GM04503 (cell line): Measurements from ENCODE around the gene PER3.

Experiments
- DNase-seq: peaks from one replicate; pipeline ENCODE4 v3.0.0-alpha.2; 2012; ENCODE audit warnings: low read depth

The PER3 gene

GRCh38 chr1:7838714-7839113, 54.6 kb downstream of the PER3 start:
- DNase-seq, result no peak

DNA sequence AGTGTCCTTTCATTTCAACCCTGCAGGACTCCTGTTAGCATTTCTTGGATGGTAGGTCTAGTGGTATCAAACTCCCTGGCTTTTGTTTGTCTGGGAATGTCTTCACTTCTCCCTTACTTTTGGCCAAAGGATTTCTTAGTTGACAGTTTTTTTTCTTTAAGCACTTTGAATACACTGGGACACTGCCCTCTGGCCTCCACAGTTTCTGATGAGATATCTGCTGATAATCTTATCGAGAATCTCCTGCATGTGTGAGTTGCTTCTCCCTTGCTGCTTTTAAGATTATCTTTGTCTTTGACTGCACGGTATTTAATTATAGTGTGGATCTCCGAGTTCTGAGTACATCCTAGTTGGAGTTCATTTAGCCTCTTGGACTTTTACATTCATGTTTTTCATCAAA, 55.4 kb downstream of the PER3 start:
- no peak for DNase-seq

DNA sequence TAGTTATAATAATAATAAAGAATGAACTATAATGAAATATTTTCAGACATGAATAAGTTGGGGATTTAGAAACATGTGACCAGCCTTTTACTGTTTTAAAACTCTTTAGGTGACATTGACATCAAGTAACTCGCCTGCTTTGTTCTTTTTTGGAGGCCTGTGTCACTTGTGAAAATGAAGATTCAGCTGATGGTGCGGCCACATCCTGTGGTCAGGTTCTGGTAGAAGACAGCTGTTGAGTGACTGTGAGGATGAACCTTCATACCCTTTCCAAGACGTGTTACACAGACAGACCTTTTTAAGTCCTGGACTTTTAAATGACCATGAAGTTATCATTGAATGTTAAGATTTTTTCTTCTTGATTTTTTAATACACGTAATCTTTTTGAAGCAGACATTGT, 58.4 kb downstream of the PER3 start:
- DNase-seq, result no peak

DNA sequence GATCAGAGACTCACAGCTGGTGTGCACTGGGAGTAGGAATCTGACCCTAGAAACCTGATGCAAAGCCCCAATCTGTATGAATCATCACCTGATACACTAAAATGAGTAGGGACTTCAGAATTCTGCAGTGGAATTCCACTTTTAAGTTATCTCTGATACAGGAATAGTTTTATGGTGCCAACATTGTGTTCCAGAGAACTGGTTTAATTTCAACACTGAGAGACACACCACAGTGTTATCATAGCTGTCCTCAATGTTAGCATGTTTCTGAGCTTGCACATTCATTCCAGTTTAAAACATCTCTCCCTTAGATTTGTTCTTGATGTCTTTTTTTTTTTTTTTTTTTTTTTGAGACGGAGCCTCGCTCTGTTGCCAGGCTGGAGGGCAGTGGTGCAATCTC, 61.7 kb downstream of the PER3 start:
- peak; percentile 30 for DNase-seq

- DNase-seq, result no peak
These were observed 62.6 kb downstream of the PER3 start for GRCh38 chr1:7846656-7847055.

- DNase-seq, result peak; percentile 77
These were observed 63.5 kb downstream of the PER3 start for GRCh38 chr1:7847599-7847998.

DNA sequence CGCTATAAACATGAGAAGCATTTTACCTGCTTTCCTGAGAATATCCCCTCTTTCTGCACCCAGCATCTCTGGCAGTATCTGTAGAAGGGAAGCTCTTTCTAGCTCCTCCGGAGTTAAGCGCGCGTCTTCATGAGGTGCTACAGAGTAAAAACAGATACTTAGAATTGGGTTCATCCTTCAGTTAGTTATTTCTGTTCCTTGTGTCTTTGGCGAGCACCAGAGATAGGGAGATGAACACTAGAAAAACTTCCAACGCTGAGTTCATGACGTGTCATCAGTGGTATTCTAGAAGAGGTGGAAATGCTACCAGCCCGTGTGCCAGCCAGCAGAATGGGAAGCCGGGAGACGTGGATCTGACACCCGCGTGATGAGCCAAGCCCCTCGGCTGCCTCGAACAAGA, 66.7 kb downstream of the PER3 start:
- no peak for DNase-seq

GRCh38 chr1:7852804-7853683, 69.0 kb downstream of the PER3 start, which contains the start of gene UTS2:
Gene UTS2 (minus strand): TSS chr1:7853065. CDS start chr1:7853003, 62 bp downstream.
- DNase-seq, result no peak

- DNase-seq, result no peak
These were observed 69.6 kb downstream of the PER3 start for GRCh38 chr1:7853684-7854026.

DNA sequence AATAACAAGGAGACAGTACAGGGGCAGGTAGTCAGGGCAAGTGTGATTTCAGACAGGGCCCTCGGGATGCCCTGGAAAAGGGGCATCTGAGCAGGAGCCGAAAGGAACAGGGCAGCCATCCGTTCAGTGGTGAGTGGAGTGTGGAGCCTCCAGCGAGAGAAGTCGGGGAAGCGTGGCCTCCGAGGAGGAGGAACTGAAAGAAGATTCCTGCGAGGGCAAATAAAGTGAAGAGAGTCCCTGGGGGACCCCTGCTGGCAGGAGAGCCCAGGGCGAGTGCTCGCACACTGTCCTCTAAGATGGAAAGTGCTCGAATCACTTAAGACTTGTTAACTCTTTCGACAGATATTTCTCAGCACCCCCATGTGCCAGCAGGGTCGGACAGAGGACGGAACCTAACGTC, 72.3 kb downstream of the PER3 start:
- DNase-seq, result no peak

- DNase-seq, result no peak
These were observed 72.9 kb downstream of the PER3 start for GRCh38 chr1:7857000-7857399.

DNA sequence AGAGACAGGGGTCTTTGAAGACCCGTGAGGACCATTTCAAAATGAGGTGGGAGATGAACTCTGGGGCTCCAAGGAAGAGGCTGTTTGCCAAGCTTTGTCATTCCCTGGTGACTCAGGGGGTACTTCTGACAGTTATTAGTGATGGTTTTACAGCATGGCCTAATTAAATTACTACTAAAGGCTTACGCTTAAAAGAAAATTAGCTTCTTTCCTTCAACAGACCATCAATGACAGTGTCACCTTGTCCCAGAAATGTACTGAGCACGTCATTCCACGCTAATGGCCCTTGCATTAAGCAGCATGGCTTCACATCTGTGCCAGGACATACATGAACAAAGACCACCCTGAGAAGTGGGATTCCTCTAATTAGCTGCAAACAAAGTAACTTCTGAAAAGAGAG, 73.9 kb downstream of the PER3 start:
- DNase-seq, result no peak

DNA sequence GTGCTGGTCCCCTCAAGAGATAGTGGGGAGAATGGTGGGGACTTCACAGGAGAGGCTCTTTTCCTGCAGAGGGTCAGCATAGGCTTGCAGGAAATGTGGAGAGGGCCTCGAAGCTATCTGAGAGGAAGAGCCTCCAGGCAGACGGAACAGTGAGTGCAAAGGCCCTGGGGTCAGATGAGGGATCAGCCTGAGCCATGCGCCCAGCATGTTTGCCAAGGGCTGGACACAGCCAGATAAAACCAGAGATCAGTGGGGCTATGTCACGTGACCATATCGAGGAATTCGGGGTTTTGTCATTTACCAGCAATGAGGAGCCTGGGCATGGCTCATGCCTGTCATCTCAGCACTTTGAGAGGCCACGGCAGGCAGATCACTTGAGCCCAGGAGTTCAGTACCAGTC, 75.3 kb downstream of the PER3 start:
- no peak for DNase-seq

GRCh38 chr1:7860130-7860529, 76.0 kb downstream of the PER3 start:
- DNase-seq, result no peak

DNA sequence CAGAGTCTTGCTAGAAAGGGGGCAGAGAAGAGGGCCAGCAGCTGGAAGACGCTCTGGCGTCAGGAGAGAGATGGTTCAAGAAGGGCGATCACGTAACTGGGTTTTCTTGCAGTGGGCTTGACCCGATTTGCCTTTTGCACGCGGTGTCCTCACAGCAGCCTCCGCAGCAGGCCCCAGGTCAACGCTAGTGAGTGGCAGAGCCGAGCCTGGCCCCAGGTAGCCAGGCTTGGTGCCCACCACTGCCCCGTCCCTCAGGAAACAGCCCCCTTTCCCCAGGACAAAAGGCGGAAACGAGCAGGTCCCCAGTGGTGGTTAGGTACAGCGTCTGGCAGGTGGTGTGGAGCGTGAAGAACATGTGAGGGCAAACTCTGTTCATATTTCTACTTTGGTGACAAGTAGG, 77.4 kb downstream of the PER3 start:
- no peak for DNase-seq

DNA sequence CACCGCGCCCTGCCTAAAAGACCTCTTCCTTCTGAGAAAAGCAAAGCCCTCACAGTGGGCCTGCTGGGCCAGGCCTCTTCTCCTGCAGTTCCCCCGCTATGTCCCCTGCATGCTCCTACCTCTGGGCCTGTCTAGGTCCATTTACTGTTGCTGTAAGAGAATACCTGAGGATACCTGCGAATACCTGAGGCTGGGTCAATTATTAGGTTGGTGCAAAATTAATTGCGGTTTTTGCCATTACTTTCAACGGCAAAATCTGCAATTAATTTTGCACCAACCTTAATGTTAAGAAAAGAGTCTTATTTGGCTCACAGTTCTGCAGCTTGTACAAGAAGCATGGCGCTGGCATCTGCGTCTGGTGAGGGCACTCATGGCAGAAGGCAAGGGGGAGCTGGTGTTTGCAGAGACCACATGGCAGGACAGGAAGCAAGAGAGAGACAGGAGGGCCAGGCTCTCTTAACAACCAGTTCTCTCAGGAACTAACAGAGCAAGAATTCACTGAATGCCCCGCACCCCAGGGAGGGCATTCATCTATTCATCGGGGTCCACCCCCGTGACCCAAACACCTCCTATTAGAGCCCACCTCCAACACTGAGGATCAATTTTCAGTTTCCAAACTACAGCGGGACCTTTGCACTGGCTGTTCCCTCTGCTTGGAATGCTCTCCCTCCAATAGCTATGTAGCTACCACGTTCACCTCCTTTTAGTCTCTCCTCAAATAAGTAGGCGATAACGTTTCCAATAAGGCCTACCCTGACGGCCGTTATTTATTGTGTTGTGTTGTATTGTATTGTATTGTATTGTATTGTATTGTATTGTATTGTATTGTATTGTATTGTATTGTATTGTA, 78.3 kb downstream of the PER3 start:
- no peak for DNase-seq

DNA sequence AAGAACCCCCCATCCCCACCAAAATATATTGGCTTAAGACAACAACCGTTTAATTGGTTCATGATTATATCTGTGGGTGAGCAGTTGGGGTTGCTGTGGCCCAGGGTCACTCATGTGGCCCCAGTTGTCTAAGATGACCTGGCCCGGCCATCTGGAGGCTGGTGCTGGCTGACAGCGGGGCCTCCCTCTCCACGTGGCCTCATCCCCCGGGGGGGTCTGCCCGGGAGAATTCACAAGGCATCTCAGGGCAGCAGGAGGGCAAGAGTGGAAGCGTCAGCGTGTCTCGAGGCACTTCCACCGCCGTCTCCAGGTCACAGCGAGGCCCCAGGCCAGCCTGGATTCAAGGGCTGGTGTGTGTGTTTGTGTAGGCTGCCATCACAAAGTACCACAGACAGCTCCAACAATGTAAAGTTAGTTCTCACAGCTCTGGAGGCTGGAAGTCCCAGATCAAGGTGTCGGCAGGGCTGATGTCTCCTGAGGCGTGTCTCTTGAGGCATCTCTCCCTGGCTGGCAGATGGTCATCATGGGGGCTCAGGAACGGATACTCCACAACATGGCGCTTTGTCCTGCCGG, 79.8 kb downstream of the PER3 start:
- DNase-seq, result no peak

GRCh38 chr1:7865978-7866377, 81.9 kb downstream of the PER3 start:
- no peak for DNase-seq

GRCh38 chr1:7868070-7868780, 84.1 kb downstream of the PER3 start:
- DNase-seq, result no peak

GRCh38 chr1:7869136-7869920, 85.2 kb downstream of the PER3 start:
- DNase-seq, result no peak

DNA sequence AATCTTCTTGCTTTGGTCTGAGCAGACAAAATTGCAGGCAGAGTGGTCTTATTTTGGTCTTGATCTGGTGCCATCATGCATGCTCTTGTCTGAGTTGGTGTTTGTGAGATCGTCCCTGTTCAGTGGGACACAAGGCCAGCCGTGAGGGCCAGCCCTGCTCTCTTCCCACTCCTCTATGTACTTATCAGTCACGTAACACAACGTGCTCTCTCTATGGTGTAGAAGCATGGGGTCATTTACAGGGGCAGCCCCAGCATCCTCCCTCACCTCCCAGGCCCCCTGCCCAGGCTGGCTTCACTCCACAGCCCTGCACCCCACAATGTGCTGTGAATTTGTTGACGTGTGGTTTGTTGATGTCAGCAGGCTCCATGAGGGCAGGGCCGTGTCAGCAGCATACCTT, 87.0 kb downstream of the PER3 start:
- DNase-seq, result no peak
